Measurements from ENCODE around the gene TSPEAR. TPM values are rescaled to one million over a fixed set of nuclear protein-coding genes. Genes with fewer than 3 reads are reported as not detected.
A peak's percentile ranks its signal among the peaks of the same experiment; 100 is the strongest.

Gene TSPEAR
- total and polyA plus RNA-seq, 2 of the 13 experiments (the other 11 are each of a cell fraction or from before 2014, with no cell fraction given), result 0.07 to 0.32 TPM

- peaks cover 48% of the 10 kb centered on the region for H3K4me1 ChIP-seq (ENCODE audit: insufficient read depth, low read length)
- BruUV-seq (replicated peaks), result no TSS peak
- H4K20me1 ChIP-seq (ENCODE audit: insufficient read depth, low read length), result no peaks in the 10 kb centered on the region
- ChIA-PET CTCF (ENCODE audit: low intra/inter-chr PET ratio, low total read pairs) (no interaction called here), POLR2A (no interaction called here)
- H3K9ac ChIP-seq (ENCODE audit: insufficient read depth, low read depth, low read length), result no peak overlapping the region
- intact Hi-C loops (cut with micrococcal nuclease; ENCODE audit: unreplicated experiment), result no loop called here
- DNase-seq (ENCODE audit: low spot score) (no peak), ATAC-seq (no peak), FAIRE-seq (no peak)
- H3K27me3 ChIP-seq (ENCODE audit: control insufficient read depth in 1 of 2, insufficient read depth in 2 of 2, low read length in 2 of 2), result peaks cover 0 to 5% of the 10 kb centered on the region in 2 experiments; a peak in 1 of 5 replicates
- 33% methylated on average over 3 of the region's 10 CpGs for WGBS (ENCODE audit: low lambda C conversion rate)
- no peaks in the 10 kb centered on the region for H3K36me3 ChIP-seq (replicated peaks in 1 of 2; ENCODE audit: control insufficient read depth in 1 of 2, insufficient read depth in 2 of 2, low read length in 2 of 2)
- H3K27ac ChIP-seq (ENCODE audit: extremely low read length, insufficient read depth, low read length), result no peak overlapping the region
- H3K4me2 ChIP-seq (ENCODE audit: low read depth, low read length), result peak overlapping the region; percentile 36; the same call in 1 of the 2 replicates
- H3K4me3 ChIP-seq (replicated peaks in 1 of 3; ENCODE audit: insufficient read depth in 1 of 3, low read depth in 2 of 3, low read length in 3 of 3), result no peak overlapping the region; a peak in 1 of 6 replicates
- H3K9me3 ChIP-seq (ENCODE audit: low read length), result no peaks in the 10 kb centered on the region
- in situ Hi-C loops (cut with HindIII; ENCODE audit: extremely low pct_ligation_motif_present, low pct_unique_long_range_greater_than_20kb), result no loop called here
- TF ChIP-seq HNF4G (IDR thresholded peaks at IDR 0.05; ENCODE audit: borderline replicate concordance, low read depth, low read length) (no peak), HNF4G (CRISPR knock-in tag; IDR thresholded peaks at IDR 0.05; ENCODE audit: borderline replicate concordance, low read depth) (no peak), MTA1 (CRISPR knock-in tag; IDR thresholded peaks at IDR 0.05; ENCODE audit: borderline replicate concordance) (peak; percentile 16; the same call in 1 of the 2 replicates)
- H2AFZ ChIP-seq (ENCODE audit: low read length), result no peak overlapping the region
- no peaks in the 10 kb centered on the region for H3K79me2 ChIP-seq (ENCODE audit: insufficient read depth, low read length)
Measured at GRCh38 chr21:44590311-44590721, 121.1 kb downstream of the TSPEAR start.

- TF ChIP-seq SIN3B (IDR thresholded peaks at IDR 0.05; ENCODE audit: low read length), result no peak
- TF ChIP-seq MTA1 (CRISPR knock-in tag; IDR thresholded peaks at IDR 0.05; ENCODE audit: borderline replicate concordance), result peak; percentile 26; the same call in 1 of the 2 replicates
- H2AFZ ChIP-seq (ENCODE audit: low read length), result no peak overlapping the region
- WGBS (ENCODE audit: low lambda C conversion rate), result 57% methylated on average over 8 of the region's 24 CpGs
- no peak overlapping the region for H3K9ac ChIP-seq (ENCODE audit: insufficient read depth, low read depth, low read length)
- DNase-seq (ENCODE audit: low spot score) (no peak), ATAC-seq (peak; percentile 14), FAIRE-seq (no peak)
- ChIA-PET CTCF (ENCODE audit: low intra/inter-chr PET ratio, low total read pairs) (no interaction called here), POLR2A (no interaction called here)
- no peaks in the 10 kb centered on the region for H3K36me3 ChIP-seq (replicated peaks in 1 of 2; ENCODE audit: control insufficient read depth in 1 of 2, insufficient read depth in 2 of 2, low read length in 2 of 2)
- in situ Hi-C loops (cut with HindIII; ENCODE audit: extremely low pct_ligation_motif_present, low pct_unique_long_range_greater_than_20kb) (no loop called here), intact Hi-C loops (cut with micrococcal nuclease; ENCODE audit: unreplicated experiment) (no loop called here)
- no peaks in the 10 kb centered on the region for H3K79me2 ChIP-seq (ENCODE audit: insufficient read depth, low read length)
- H3K27me3 ChIP-seq (ENCODE audit: control insufficient read depth in 1 of 2, insufficient read depth in 2 of 2, low read length in 2 of 2), result peaks cover 0 to 9% of the 10 kb centered on the region in 2 experiments; a peak in 1 of 5 replicates
- H4K20me1 ChIP-seq (ENCODE audit: insufficient read depth, low read length), result no peaks in the 10 kb centered on the region
- H3K4me3 ChIP-seq (replicated peaks in 1 of 3; ENCODE audit: insufficient read depth in 1 of 3, low read depth in 2 of 3, low read length in 3 of 3), result peak overlapping the region in 1 of 3 experiments; percentile 16; a peak in 1 of 6 replicates
- no TSS peak for BruUV-seq (replicated peaks)
- peaks cover 42% of the 10 kb centered on the region for H3K4me1 ChIP-seq (ENCODE audit: insufficient read depth, low read length)
- H3K4me2 ChIP-seq (ENCODE audit: low read depth, low read length), result peak overlapping the region; percentile 36; the same call in 1 of the 2 replicates
- H3K27ac ChIP-seq (ENCODE audit: extremely low read length, insufficient read depth, low read length), result no peak overlapping the region
- H3K9me3 ChIP-seq (ENCODE audit: low read length), result no peaks in the 10 kb centered on the region
Measured at GRCh38 chr21:44589586-44590305, 121.6 kb downstream of the TSPEAR start.
